ENCODE measurements around the gene CCDC12. TPM values are rescaled to one million over a fixed set of nuclear protein-coding genes. Genes with fewer than 3 reads are reported as not detected.

The CCDC12 gene
- total RNA-seq, 1 donor from 2014 or later: 33.0 TPM

DNA sequence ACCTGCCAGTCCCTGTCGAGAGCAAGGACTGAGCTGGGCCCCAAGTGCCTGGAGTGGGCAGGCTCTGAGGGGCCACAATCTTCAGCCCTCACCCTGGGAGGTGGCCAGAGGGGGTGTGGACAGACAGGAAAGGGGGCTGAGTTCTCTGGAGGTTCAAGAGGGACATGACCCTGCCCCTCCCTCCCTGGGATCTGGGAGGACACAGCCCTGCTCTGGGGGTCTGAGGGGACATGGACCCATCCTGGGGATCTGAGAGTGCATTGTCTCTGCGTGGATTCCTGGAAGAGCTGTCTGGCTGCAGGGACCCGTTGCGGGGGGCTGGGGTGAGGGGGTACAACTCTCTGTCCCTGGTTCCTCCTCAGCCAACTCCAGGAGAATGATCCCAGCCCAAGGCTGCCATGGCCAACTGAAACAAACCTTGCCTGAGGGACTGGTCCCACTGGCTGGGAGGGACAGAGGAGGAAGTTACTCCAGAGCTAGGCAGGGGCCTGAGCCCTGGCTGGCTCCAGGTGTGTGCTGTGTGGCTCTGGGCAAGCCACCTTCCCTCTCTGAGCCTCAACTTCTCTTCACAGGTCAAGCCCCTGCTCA is 70.0 kb downstream of the CCDC12 start:
- H3K36me3 ChIP-seq (ENCODE audit: control insufficient read depth, insufficient read depth, low read length): no peaks in the 10 kb centered on the region
- H3K4me3 ChIP-seq (ENCODE audit: low read depth, low read length): no peak overlapping the region
- no peak for DNase-seq (ENCODE audit: low read depth)
- no peaks in the 10 kb centered on the region for H3K27me3 ChIP-seq (ENCODE audit: control insufficient read depth, insufficient read depth, low read length)
- TF ChIP-seq, protein P1, sequence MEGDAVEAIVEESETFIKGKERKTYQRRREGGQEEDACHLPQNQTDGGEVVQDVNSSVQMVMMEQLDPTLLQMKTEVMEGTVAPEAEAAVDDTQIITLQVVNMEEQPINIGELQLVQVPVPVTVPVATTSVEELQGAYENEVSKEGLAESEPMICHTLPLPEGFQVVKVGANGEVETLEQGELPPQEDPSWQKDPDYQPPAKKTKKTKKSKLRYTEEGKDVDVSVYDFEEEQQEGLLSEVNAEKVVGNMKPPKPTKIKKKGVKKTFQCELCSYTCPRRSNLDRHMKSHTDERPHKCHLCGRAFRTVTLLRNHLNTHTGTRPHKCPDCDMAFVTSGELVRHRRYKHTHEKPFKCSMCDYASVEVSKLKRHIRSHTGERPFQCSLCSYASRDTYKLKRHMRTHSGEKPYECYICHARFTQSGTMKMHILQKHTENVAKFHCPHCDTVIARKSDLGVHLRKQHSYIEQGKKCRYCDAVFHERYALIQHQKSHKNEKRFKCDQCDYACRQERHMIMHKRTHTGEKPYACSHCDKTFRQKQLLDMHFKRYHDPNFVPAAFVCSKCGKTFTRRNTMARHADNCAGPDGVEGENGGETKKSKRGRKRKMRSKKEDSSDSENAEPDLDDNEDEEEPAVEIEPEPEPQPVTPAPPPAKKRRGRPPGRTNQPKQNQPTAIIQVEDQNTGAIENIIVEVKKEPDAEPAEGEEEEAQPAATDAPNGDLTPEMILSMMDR (IDR thresholded peaks at IDR 0.05; ENCODE audit: insufficient read depth, low read length, poor library complexity, severe bottlenecking): no peak

DNA sequence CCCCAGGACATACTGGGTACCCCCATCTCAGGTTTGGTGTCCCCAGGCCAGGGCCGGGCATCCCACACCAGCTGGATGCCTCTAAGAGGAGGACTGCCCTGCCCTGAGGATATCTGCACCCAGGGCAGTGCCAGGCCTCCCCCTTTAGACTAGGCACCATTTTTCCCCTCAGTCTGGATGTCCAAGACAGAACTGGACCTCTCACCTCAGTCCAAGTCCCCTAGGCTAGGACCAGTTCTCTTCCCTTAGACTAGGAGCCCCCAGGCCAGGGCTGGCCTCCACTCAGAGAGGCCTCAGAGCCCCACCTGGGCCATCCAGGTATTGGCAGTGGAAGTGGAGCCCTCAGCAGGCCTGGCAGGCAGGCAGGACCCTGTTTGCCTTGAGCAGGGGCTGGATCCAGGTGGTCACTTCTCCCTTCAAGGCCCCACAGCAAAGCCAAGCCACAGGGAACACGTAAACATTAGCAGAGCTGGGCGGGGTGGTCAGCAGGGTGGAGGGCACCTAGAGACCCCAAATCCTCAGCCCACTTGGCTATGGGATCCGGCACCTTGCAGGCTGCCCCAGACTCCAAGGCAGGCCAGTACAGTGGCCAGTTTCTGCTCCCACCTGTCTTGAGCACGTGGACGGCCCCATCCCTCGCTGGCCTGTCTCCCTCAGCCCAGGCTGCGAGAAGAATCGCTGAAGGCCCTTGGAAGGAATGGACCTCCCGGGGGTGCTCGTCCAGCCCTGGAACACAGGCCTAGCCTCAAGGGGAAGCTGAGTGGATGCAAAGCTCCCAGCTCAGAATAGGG is 70.7 kb downstream of the CCDC12 start:
- no peaks in the 10 kb centered on the region for H3K36me3 ChIP-seq (ENCODE audit: control insufficient read depth, insufficient read depth, low read length)
- no peaks in the 10 kb centered on the region for H3K27me3 ChIP-seq (ENCODE audit: control insufficient read depth, insufficient read depth, low read length)
- no peak for DNase-seq (ENCODE audit: low read depth)
- TF ChIP-seq, protein P1 (IDR thresholded peaks at IDR 0.05; ENCODE audit: insufficient read depth, low read length, poor library complexity, severe bottlenecking): no peak
- H3K4me3 ChIP-seq (ENCODE audit: low read depth, low read length): no peak overlapping the region

DNA sequence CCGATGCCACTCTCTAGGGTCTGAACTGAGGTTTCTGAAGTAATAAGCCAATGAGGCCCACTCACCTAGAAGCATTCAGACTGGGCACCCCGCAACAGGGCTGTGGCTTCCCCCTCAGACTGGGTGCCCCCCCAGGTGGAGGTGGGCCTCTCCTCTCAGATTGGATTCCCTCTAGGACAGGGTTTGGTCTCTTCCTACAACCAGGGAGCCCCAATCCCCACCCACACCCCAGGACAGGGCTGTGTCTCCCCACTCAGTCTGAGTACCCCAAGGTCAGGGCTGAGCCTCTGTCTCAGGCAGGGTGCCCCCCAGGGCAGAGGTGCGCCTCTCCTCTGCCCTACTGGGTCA is 71.4 kb downstream of the CCDC12 start:
- TF ChIP-seq, protein P1 (IDR thresholded peaks at IDR 0.05; ENCODE audit: insufficient read depth, low read length, poor library complexity, severe bottlenecking): no peak
- Histone ChIP-seq H3K27me3 (ENCODE audit: control insufficient read depth, insufficient read depth, low read length) (no peaks in the 10 kb centered on the region), H3K36me3 (ENCODE audit: control insufficient read depth, insufficient read depth, low read length) (no peaks in the 10 kb centered on the region), H3K4me3 (ENCODE audit: low read depth, low read length) (no peak overlapping the region)
- DNase-seq (ENCODE audit: low read depth): no peak

DNA sequence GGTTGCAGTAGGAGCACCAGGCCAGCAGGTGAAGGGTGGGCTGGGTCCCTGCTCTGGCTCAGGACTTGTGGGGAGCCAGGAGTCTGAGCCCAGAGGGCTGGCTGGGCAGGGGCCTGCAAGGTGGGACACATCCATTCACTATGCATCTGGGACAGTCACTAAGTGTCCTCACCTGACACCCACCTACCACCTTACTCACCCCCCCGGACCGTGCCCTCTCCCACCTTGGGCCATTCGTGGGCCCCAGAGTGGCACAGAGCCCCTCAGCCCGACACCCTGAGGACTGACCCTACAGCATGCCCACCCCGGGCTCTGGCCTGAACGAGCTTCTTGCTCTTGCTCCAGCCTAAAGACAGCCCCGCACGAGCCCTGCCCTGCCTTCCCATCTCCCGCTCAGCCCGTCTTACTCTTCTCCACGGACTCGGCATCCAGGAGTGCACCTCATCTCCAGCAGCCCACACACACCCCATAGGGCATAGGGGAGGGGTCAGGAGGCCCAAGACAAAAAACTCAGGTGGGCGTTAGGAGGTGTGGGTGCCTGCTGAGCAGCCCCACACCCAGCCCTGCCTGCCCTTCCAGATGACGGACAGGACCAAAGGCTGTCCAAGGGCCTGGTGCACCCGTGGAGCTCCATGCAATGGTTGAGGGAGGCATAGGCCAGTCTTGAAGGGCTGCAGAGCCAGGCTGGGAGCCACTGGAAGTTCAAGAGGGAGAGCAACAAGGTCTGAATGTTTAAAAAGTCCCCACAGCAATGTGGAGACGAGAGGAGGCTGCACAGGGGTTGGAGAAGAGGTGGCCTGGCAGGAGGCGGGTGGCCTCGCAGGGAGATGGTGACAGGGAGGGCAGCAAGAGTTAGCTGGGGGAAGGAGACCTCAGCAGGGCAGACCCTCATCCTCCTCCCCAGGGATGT is 72.0 kb downstream of the CCDC12 start:
- Histone ChIP-seq H3K36me3 (ENCODE audit: control insufficient read depth, insufficient read depth, low read length) (no peaks in the 10 kb centered on the region), H3K4me3 (ENCODE audit: low read depth, low read length) (no peak overlapping the region), H3K27me3 (ENCODE audit: control insufficient read depth, insufficient read depth, low read length) (no peaks in the 10 kb centered on the region)
- TF ChIP-seq, protein P1 (IDR thresholded peaks at IDR 0.05; ENCODE audit: insufficient read depth, low read length, poor library complexity, severe bottlenecking): no peak
- no peak for DNase-seq (ENCODE audit: low read depth)

DNA sequence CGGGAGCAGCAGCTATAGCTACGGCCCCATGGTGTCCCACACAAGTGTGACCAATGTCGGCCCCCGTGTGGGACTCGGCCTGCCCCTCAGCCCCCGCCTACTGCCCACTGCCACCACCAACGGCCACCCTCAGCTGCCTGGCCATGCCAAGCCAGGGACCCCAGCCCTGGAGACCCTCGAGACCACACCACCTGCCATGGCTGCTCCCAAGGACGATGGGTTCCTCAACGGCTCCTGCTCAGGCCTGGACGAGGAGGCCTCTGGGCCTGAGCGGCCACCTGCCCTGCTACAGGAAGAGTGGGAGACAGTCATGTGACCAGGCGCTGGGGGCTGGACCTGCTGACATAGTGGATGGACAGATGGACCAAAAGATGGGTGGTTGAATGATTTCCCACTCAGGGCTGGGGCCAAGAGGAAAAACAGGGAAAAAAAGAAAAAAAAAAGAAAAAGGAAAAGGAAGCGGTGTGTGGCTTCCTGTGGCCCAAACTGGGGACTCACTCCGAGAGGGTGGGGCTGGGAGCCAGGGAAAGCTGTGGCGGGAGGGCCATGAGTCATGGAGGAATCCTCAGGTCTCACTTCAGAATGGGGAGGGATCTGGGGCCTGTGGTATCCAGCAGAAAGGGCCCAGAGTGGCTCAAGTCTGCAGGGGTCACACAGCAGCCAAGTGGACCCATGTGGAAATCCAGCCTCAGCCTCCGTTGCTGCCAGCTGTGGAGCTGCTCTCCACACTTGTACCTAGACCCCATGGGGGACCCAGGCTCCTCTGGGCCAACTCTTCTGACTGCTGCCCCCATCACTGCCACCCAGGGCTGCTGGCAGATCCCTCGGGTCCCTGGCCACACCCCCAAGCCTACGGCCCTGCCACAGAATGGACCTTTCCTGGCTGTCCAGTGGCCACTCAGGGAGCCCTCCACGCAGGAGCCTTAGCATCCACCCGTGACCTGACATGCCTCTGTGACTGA is 72.9 kb downstream of the CCDC12 start:
- DNase-seq (ENCODE audit: low read depth): no peak

More for the DNA sequence above, 72.9 kb downstream of the CCDC12 start:
- TF ChIP-seq, protein P1 (IDR thresholded peaks at IDR 0.05; ENCODE audit: insufficient read depth, low read length, poor library complexity, severe bottlenecking): no peak
- Histone ChIP-seq H3K36me3 (ENCODE audit: control insufficient read depth, insufficient read depth, low read length) (no peaks in the 10 kb centered on the region), H3K4me3 (ENCODE audit: low read depth, low read length) (no peak overlapping the region), H3K27me3 (ENCODE audit: control insufficient read depth, insufficient read depth, low read length) (peaks cover 4% of the 10 kb centered on the region)

Measured in kidney epithelial cell (primary cell).